Fibroblast of villous mesenchyme (primary cell): Measurements from ENCODE around the gene OFD1. TPM values are rescaled to one million over a fixed set of nuclear protein-coding genes. Genes with fewer than 3 reads are reported as not detected.

Source experiments
- DNase-seq: peaks from one replicate; pipeline ENCODE4 v3.0.0-alpha.2; 2010; ENCODE audit warnings: low read depth
- H3K4me3 ChIP-seq: 2 replicates; pipeline ENCODE4 v1.5.1; 2011; ENCODE audit warnings: low read depth, mild to moderate bottlenecking, low read length
- CTCF ChIP-seq: IDR thresholded peaks from 2 replicates; pipeline ENCODE4 v1.5.1; 2012; ENCODE audit warnings: low read depth, mild to moderate bottlenecking, low read length; ENCODE audit not compliant: insufficient read depth
- total RNA-seq: library from RNA; depleted of rRNA; stranded (reverse); fragments of >200 nt; gene quantifications from 2 replicates; pipeline ENCODE4 v1.2.3, GENCODE V29; 2012

The OFD1 gene
- total RNA-seq, 1 donor, result 12.5 TPM

GRCh38 chrX:13816643-13817627 is 82.4 kb downstream of the OFD1 start, which contains the start of gene GPM6B:
Gene GPM6B, minus strand, starts transcription at chrX:13817093. Its CDS starts 189 bp downstream, at chrX:13816904.
- TF ChIP-seq CTCF, result no peak
- DNase-seq, result no peak
- H3K4me3 ChIP-seq, result no peak within 1 kb of the TSS

Other genes starting within 250 kb of the OFD1 start
- gene EGFL6, start 165.1 kb upstream of the OFD1 start, total RNA-seq, result 0.32 and 0.86 TPM in 2 replicates
- gene TCEANC, start 81.6 kb upstream of the OFD1 start, total RNA-seq, result 2.3 and 5.2 TPM in 2 replicates
- gene RAB9A, start 45.6 kb upstream of the OFD1 start, total RNA-seq, result 44.5 and 63.0 TPM in 2 replicates
- 13.2 and 28.1 TPM in 2 replicates for gene TRAPPC2, start 128 bp upstream of the OFD1 start, total RNA-seq
- under 0.01 and 1.3 TPM in 2 replicates for gene GPM6B, start 82.3 kb downstream of the OFD1 start, total RNA-seq